DOHH2 (cell line): ENCODE measurements around the gene EPGN.

ENCODE experiments used
- H3F3A ChIP-seq: fragments of 200-600 bp; sonication (generic), shearing (Covaris generic); 2 replicates; pipeline ENCODE4 v1.6.0; 2016; ENCODE audit warnings: antibody characterized with exemption, mild to moderate bottlenecking; ENCODE audit not compliant: control insufficient read depth, insufficient read depth
- H3K27ac ChIP-seq: fragments of 200-600 bp; sonication (generic); 2 replicates; pipeline ENCODE4 v1.5.1; 2014; ENCODE audit warnings: low read depth, mild to moderate bottlenecking, low read length, moderate library complexity
- H3K27me3 ChIP-seq: fragments of 200-600 bp; sonication (generic); 2 replicates; pipeline ENCODE4 v1.6.1; 2014; ENCODE audit warnings: mild to moderate bottlenecking, low read length, mixed read lengths; ENCODE audit not compliant: control insufficient read depth
- H3K36me3 ChIP-seq: fragments of 200-600 bp; sonication (generic); 2 replicates; pipeline ENCODE4 v1.6.1; 2014; ENCODE audit warnings: mild to moderate bottlenecking, low read length, moderate library complexity, mixed read lengths; ENCODE audit not compliant: control insufficient read depth
- H3K4me1 ChIP-seq: fragments of 200-600 bp; sonication (generic); 2 replicates; pipeline ENCODE4 v1.6.1; 2014; ENCODE audit warnings: mild to moderate bottlenecking, low read length, mixed read lengths; ENCODE audit not compliant: control insufficient read depth
- H3K4me2 ChIP-seq: fragments of 200-600 bp; sonication (generic); 2 replicates; pipeline ENCODE4 v1.6.0; 2014; ENCODE audit warnings: mild to moderate bottlenecking, low read length, moderate library complexity
- H3K4me3 ChIP-seq: fragments of 200-600 bp; sonication (generic); 2 replicates; pipeline ENCODE4 v1.5.1; 2014; ENCODE audit warnings: mild to moderate bottlenecking, low read length, mixed read lengths
- H3K79me2 ChIP-seq: fragments of 200-600 bp; sonication (generic); 2 replicates; pipeline ENCODE4 v1.6.1; 2014; ENCODE audit warnings: mild to moderate bottlenecking, low read length, mixed read lengths; ENCODE audit not compliant: control insufficient read depth
- H3K9me2 ChIP-seq: fragments of 200-600 bp; sonication (generic); replicated peaks from 2 replicates; pipeline ENCODE4 v1.6.1; 2014; ENCODE audit warnings: mild to moderate bottlenecking, low read length, mixed read lengths; ENCODE audit not compliant: control insufficient read depth
- H3K9me3 ChIP-seq: fragments of 200-600 bp; sonication (generic); 2 replicates; pipeline ENCODE4 v1.6.1; 2014; ENCODE audit warnings: antibody characterized with exemption, low read length, mixed read lengths; ENCODE audit not compliant: control insufficient read depth, insufficient read depth
- H4K20me1 ChIP-seq: fragments of 200-600 bp; sonication (generic); 2 replicates; pipeline ENCODE4 v1.6.0; 2014; ENCODE audit warnings: low read depth, mild to moderate bottlenecking, antibody characterized with exemption, low read length, moderate library complexity; ENCODE audit not compliant: control insufficient read depth, insufficient read depth
- CTCF ChIP-seq: fragments of 200-600 bp; sonication (generic); IDR thresholded peaks from one replicate; pipeline ENCODE4 v1.5.1; 2014; ENCODE audit warnings: antibody characterized with exemption, mild to moderate bottlenecking, low read depth, low read length; ENCODE audit not compliant: poor library complexity, severe bottlenecking
- EZH2phosphoT487 ChIP-seq: fragments of 200-600 bp; sonication (generic); IDR thresholded peaks from 2 replicates; pipeline ENCODE4 v1.6.1; 2017; ENCODE audit warnings: borderline replicate concordance, mild to moderate bottlenecking, antibody characterized with exemption, low read length, moderate library complexity, mixed read lengths

Gene EPGN

DNA sequence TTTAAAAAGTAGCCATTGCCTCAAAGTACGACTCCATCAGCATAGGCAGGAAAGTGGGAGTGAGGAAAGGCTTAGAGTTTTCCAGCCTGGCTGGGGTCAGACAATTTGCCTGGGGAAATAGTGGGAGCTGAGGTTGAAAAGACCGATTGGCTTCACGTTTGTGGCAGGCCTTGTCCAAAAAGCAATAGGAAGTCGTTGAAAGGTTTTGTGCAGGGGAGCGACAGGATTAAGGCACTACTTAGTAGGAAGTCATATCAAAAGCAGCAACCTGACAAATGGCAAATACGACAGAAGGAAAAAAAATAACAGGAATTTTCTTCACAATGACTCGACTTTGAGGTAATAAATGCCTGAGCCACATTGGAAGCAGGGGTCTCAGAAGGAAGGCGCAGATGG, 56.0 kb downstream of the EPGN start:
- H3K9me3 ChIP-seq: no peaks in the 10 kb centered on the region
- no peak for TF ChIP-seq CTCF
- no peak for TF ChIP-seq EZH2phosphoT487
- H4K20me1 ChIP-seq: no peaks in the 10 kb centered on the region
- no peak overlapping the region for H3K4me3 ChIP-seq
- H3K27ac ChIP-seq: no peak overlapping the region
- H3K9me2 ChIP-seq: no peaks in the 10 kb centered on the region
- H3K27me3 ChIP-seq: peaks cover 4% of the 10 kb centered on the region; the same call in 1 of the 2 replicates
- no peaks in the 10 kb centered on the region for H3K36me3 ChIP-seq
- H3K4me1 ChIP-seq: no peaks in the 10 kb centered on the region
- H3K4me2 ChIP-seq: no peak overlapping the region
- H3K79me2 ChIP-seq: no peaks in the 10 kb centered on the region
- no peaks in the 10 kb centered on the region for H3F3A ChIP-seq

- Histone ChIP-seq H4K20me1 (no peaks in the 10 kb centered on the region), H3K9me3 (no peaks in the 10 kb centered on the region), H3K4me3 (no peak within 1 kb of the TSS), H3K27ac (no peak within 1 kb of the TSS), H3K36me3 (no peaks in the 10 kb centered on the region), H3K4me2 (no peak within 1 kb of the TSS), H3K9me2 (no peaks in the 10 kb centered on the region), H3K79me2 (no peaks in the 10 kb centered on the region), H3K4me1 (no peaks in the 10 kb centered on the region), H3K27me3 (peaks cover 4% of the 10 kb centered on the region; the same call in 1 of the 2 replicates), H3F3A (no peaks in the 10 kb centered on the region)
- no peak for TF ChIP-seq CTCF
- no peak for TF ChIP-seq EZH2phosphoT487
These were observed 56.6 kb downstream of the EPGN start, which contains the start of gene EREG for GRCh38 chr4:74364652-74365491. EREG (plus strand) TSS chr4:74365145; CDS start chr4:74365309, 164 bp downstream.

GRCh38 chr4:74365761-74366160, 57.5 kb downstream of the EPGN start:
- H3K27ac ChIP-seq: no peak overlapping the region
- H3K4me2 ChIP-seq: no peak overlapping the region
- H3K4me3 ChIP-seq: no peak overlapping the region
- no peaks in the 10 kb centered on the region for H3K9me3 ChIP-seq
- no peak for TF ChIP-seq CTCF
- no peak for TF ChIP-seq EZH2phosphoT487
- H4K20me1 ChIP-seq: no peaks in the 10 kb centered on the region
- peaks cover 4% of the 10 kb centered on the region; the same call in 1 of the 2 replicates for H3K27me3 ChIP-seq
- H3F3A ChIP-seq: no peaks in the 10 kb centered on the region
- H3K36me3 ChIP-seq: no peaks in the 10 kb centered on the region
- no peaks in the 10 kb centered on the region for H3K4me1 ChIP-seq
- no peaks in the 10 kb centered on the region for H3K9me2 ChIP-seq
- H3K79me2 ChIP-seq: no peaks in the 10 kb centered on the region
